GM12878 (cell line): ENCODE measurements around the gene MRPS22. TPM values are rescaled to one million over a fixed set of nuclear protein-coding genes. Genes with fewer than 3 reads are reported as not detected.

Source experiments
- ATAC-seq: fragments of 200-7000 bp; cut with Tn5 transposase; 3 replicates; pipeline ENCODE4 v1.9.1; 2020; ENCODE audit warnings: mild to moderate bottlenecking, moderate library complexity
- BruUV-seq: library from RNA; stranded (reverse); fragments of 400-500 nt; replicated peaks from 2 replicates; lab custom pipeline; 2021; lab: Mats Ljungman, UMichigan
- CTCF ChIA-PET: fragments of 300-600 bp; sonication (Branson Sonifier 250); formaldehyde crosslinking; extraction: SDS; loops from one replicate; lab custom pipeline; 2021; ENCODE audit warnings: inconsistent platforms; lab: Yijun Ruan, JAX
- POLR2A ChIA-PET: fragments of 350-600 bp; formaldehyde crosslinking; extraction: SDS; loops from one replicate; lab custom pipeline; 2021; ENCODE audit warnings: inconsistent platforms; lab: Charles Lee
- RAD21 ChIA-PET: fragments of 300-600 bp; sonication (Branson Sonifier 250); formaldehyde crosslinking; loops from one replicate; lab custom pipeline; 2023; ENCODE audit warnings: antibody characterized with exemption; ENCODE audit not compliant: unreplicated experiment; lab: Charles Lee
- SMC1A ChIA-PET: fragments of 300-600 bp; sonication (Branson Sonifier 250); formaldehyde crosslinking; loops from one replicate; lab custom pipeline; 2023; ENCODE audit not compliant: unreplicated experiment, uncharacterized antibody; lab: Charles Lee
- DNase-seq: peaks from one replicate; pipeline ENCODE4 v3.0.0-alpha.2; 2011; ENCODE audit warnings: low read depth, low spot score
- FAIRE-seq: peaks from 3 replicates; lab custom pipeline; 2011; peaks lifted over from hg19 to GRCh38; lab: Jason Lieb, UNC
- H2AFZ ChIP-seq: 2 replicates; pipeline ENCODE4 v1.6.0; 2011; ENCODE audit warnings: low read depth, low read length, control low read depth; ENCODE audit not compliant: control insufficient read depth
- H3K27ac ChIP-seq: 2 replicates; pipeline ENCODE4 v1.5.1; 2011; ENCODE audit warnings: control low read depth; ENCODE audit not compliant: control insufficient read depth, insufficient read depth
- H3K27me3 ChIP-seq, 2 experiments: replicated peaks in 1 of 2; 2 replicates each; pipeline versions ENCODE4 v1.6.0 to v1.6.1; 2011; ENCODE audit warnings: low read length in 1 of 2; ENCODE audit not compliant: control insufficient read depth in 2 of 2, insufficient read depth in 2 of 2
- H3K36me3 ChIP-seq, 2 experiments: 2 replicates each; pipeline ENCODE4 v1.5.1; 2011; ENCODE audit warnings: low read length in 1 of 2; ENCODE audit not compliant: control insufficient read depth in 2 of 2, insufficient read depth in 2 of 2
- H3K4me1 ChIP-seq: 2 replicates; pipeline ENCODE4 v1.6.1; 2011; ENCODE audit warnings: mild to moderate bottlenecking, low read length, moderate library complexity, mixed read lengths; ENCODE audit not compliant: control insufficient read depth, insufficient read depth
- H3K4me2 ChIP-seq: 2 replicates; pipeline ENCODE4 v1.6.0; 2011; ENCODE audit warnings: control low read depth; ENCODE audit not compliant: control insufficient read depth, insufficient read depth
- H3K4me3 ChIP-seq: fragments of 200-600 bp; sonication (generic); 2 replicates; pipeline ENCODE4 v1.5.1; 2016
- H3K79me2 ChIP-seq: 2 replicates; pipeline ENCODE4 v1.6.0; 2011; ENCODE audit warnings: low read length; ENCODE audit not compliant: control insufficient read depth, insufficient read depth
- H3K9ac ChIP-seq: 2 replicates; pipeline ENCODE4 v1.8.0; 2011; ENCODE audit warnings: low read length, control low read depth, mixed read lengths; ENCODE audit not compliant: control insufficient read depth, insufficient read depth
- H3K9me3 ChIP-seq: replicated peaks from 3 replicates; pipeline ENCODE4 v1.5.1; 2011; ENCODE audit warnings: mild to moderate bottlenecking, low read length; ENCODE audit not compliant: control insufficient read depth, insufficient read depth
- H4K20me1 ChIP-seq: 2 replicates; pipeline ENCODE4 v1.6.0; 2011; ENCODE audit not compliant: control insufficient read depth, insufficient read depth
- NBN ChIP-seq: fragments of 450-650 bp; IDR thresholded peaks from 2 replicates; pipeline ENCODE4 v1.6.1; 2016
- NFXL1 ChIP-seq: fragments of 450-650 bp; IDR thresholded peaks from 2 replicates; pipeline ENCODE4 v1.6.1; 2017; ENCODE audit warnings: antibody characterized with exemption, mild to moderate bottlenecking, borderline replicate concordance
- RUNX3 ChIP-seq: IDR thresholded peaks from 2 replicates; pipeline ENCODE4 v1.6.1; 2012; ENCODE audit warnings: low read length, inconsistent platforms
- WGBS: methylation state at CpG from one replicate; pipeline ENCODE4 v1.1.6; 2016; ENCODE audit warnings: low lambda C conversion rate; ENCODE audit not compliant: insufficient replicate concordance, insufficient coverage; ENCODE audit errors: missing lambda C conversion rate; 5-methylcytosine and 5-hydroxymethylcytosine counted together
- in situ Hi-C: fragments of 300-500 bp; cut with MboI; formaldehyde crosslinking; loops from 9 replicates; pipeline ENCODE4 v1.14.3; 2018; ENCODE audit warnings: mixed read lengths
- intact Hi-C: fragments of 100-400 bp; cut with micrococcal nuclease; formaldehyde crosslinking; loops from one replicate; pipeline ENCODE4 v1.14.2; 2022; ENCODE audit not compliant: unreplicated experiment
- polyA plus RNA-seq, 11 experiments: library from polyadenylated mRNA; depleted of rRNA in 4 of 11; unstranded in 6 of 11; stranded (reverse) in 5 of 11; fragments of >200 nt; fragmentation: Nextera tagmentation in 4 of 11; fragmentation: Illumina TruSeq in 1 of 11; extraction: Ambion mirVana in 4 of 11; extraction: Trizol in 1 of 11; gene quantifications; 1 replicate in 1 of 11; 2 replicates in 10 of 11; pipeline versions ENCODE4 v1.2.1 to v1.2.3, GENCODE V29; 2011 to 2016; ENCODE audit warnings: inconsistent platforms in 2 of 11, missing spikeins in 2 of 11, low read depth in 1 of 11
- total RNA-seq, 4 experiments: library from RNA; depleted of rRNA in 3 of 4; stranded (reverse); fragments of >200 nt in 3 of 4; fragmentation: Illumina TruSeq in 1 of 4; extraction: Trizol in 1 of 4; gene quantifications; 2 replicates each; pipeline versions ENCODE4 v1.2.1 to v1.2.3, GENCODE V29; 2013 to 2021
- TF ChIP-seq, protein P1 (sequence below): fragments of 450-650 bp; IDR thresholded peaks from 2 replicates; pipeline ENCODE4 v1.6.1; 2017; ENCODE audit warnings: mild to moderate bottlenecking, moderate library complexity
- TF ChIP-seq, protein P2 (sequence below), 3 experiments: IDR thresholded peaks in 2 of 3; conservative IDR thresholded peaks in 1 of 3; 2 replicates each; pipeline ENCODE4 v1.5.1; 2011; ENCODE audit warnings: low read depth in 3 of 3, low read length in 3 of 3, mild to moderate bottlenecking in 3 of 3, control low read depth in 2 of 3, moderate library complexity in 2 of 3, inconsistent platforms in 1 of 3, mixed read lengths in 1 of 3; ENCODE audit not compliant: control insufficient read depth in 2 of 3, insufficient read depth in 1 of 3; ENCODE audit errors: extremely low read depth in 1 of 3
- TF ChIP-seq, protein P3 (sequence below): fragments of 450-650 bp; IDR thresholded peaks from 2 replicates; pipeline ENCODE4 v1.6.1; 2017; ENCODE audit warnings: mild to moderate bottlenecking, moderate library complexity

The MRPS22 gene
- total and polyA plus RNA-seq, 10 of the 15 experiments (the other 5 are each of a cell fraction or from before 2014, with no cell fraction given) = 44.3 to 146 (median 75.2) TPM

DNA sequence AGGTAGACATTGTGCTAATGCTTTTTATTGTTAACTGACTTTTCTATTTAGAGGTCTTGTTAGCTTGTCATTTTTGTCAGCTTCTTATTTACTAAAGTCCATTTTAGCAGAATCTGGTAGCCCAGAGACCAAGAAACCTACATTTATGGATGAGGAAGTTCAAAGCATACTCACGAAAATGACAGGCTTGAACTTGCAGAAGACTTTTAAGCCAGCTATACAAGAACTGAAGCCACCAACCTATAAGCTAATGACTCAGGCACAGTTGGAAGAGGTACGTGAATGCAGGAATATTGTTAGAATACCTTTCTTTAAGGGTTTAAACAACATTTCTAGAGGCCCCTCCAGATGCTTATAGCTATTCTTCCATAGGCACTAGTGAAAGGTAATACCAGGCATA lies 3.0 kb downstream of the MRPS22 start (continued):
- TF ChIP-seq, protein P1, sequence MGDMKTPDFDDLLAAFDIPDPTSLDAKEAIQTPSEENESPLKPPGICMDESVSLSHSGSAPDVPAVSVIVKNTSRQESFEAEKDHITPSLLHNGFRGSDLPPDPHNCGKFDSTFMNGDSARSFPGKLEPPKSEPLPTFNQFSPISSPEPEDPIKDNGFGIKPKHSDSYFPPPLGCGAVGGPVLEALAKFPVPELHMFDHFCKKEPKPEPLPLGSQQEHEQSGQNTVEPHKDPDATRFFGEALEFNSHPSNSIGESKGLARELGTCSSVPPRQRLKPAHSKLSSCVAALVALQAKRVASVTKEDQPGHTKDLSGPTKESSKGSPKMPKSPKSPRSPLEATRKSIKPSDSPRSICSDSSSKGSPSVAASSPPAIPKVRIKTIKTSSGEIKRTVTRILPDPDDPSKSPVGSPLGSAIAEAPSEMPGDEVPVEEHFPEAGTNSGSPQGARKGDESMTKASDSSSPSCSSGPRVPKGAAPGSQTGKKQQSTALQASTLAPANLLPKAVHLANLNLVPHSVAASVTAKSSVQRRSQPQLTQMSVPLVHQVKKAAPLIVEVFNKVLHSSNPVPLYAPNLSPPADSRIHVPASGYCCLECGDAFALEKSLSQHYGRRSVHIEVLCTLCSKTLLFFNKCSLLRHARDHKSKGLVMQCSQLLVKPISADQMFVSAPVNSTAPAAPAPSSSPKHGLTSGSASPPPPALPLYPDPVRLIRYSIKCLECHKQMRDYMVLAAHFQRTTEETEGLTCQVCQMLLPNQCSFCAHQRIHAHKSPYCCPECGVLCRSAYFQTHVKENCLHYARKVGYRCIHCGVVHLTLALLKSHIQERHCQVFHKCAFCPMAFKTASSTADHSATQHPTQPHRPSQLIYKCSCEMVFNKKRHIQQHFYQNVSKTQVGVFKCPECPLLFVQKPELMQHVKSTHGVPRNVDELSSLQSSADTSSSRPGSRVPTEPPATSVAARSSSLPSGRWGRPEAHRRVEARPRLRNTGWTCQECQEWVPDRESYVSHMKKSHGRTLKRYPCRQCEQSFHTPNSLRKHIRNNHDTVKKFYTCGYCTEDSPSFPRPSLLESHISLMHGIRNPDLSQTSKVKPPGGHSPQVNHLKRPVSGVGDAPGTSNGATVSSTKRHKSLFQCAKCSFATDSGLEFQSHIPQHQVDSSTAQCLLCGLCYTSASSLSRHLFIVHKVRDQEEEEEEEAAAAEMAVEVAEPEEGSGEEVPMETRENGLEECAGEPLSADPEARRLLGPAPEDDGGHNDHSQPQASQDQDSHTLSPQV = no peak
- no peak for TF ChIP-seq NBN
- TF ChIP-seq, all 136 proteins: peak for 0

- H3K4me1 ChIP-seq = peaks cover 9% of the 10 kb centered on the region
- H3K4me2 ChIP-seq = no peak overlapping the region
- no peaks in the 10 kb centered on the region for H4K20me1 ChIP-seq
- no peak overlapping the region for H3K4me3 ChIP-seq
- no peaks in the 10 kb centered on the region for H3K9me3 ChIP-seq
- H3K27ac ChIP-seq = no peak overlapping the region
- no TSS peak for BruUV-seq
- FAIRE-seq (peak; percentile 23), ATAC-seq (peak; percentile 52), DNase-seq (no peak)
- H3K79me2 ChIP-seq = no peaks in the 10 kb centered on the region
- no peak overlapping the region for H2AFZ ChIP-seq
- CTCF ChIA-PET = interaction anchor here (0.6 to 1.9 kb wide), 10 partner anchors 8 to 756 kb away, joined by 3 to 6 read pairs (median 3); partner anchors contain the start of gene MRPS22
- peaks cover 8 to 35% of the 10 kb centered on the region in 2 experiments for H3K36me3 ChIP-seq
- no peak overlapping the region for H3K9ac ChIP-seq
- 84% methylated on average over 3 of the region's 3 CpGs for WGBS
- RAD21 ChIA-PET = interaction anchor here (1.1 kb wide), 1 partner anchor 242 kb away, joined by 3 read pairs; no protein-coding TSS in a partner anchor
- intact Hi-C loops = loop anchor here (5.0 kb wide), 1 partner anchor 33 kb away; the partner anchor contains the start of gene COPB2
- POLR2A ChIA-PET = interaction anchor here (1.6 to 2.0 kb wide), 2 partner anchors 10 to 35 kb away, joined by 4 read pairs; partner anchors contain the start of gene MRPS22
- TF ChIP-seq NFXL1 (no peak), RUNX3 (peak; percentile 40; the same call in 1 of the 2 replicates)
- TF ChIP-seq, protein P2, sequence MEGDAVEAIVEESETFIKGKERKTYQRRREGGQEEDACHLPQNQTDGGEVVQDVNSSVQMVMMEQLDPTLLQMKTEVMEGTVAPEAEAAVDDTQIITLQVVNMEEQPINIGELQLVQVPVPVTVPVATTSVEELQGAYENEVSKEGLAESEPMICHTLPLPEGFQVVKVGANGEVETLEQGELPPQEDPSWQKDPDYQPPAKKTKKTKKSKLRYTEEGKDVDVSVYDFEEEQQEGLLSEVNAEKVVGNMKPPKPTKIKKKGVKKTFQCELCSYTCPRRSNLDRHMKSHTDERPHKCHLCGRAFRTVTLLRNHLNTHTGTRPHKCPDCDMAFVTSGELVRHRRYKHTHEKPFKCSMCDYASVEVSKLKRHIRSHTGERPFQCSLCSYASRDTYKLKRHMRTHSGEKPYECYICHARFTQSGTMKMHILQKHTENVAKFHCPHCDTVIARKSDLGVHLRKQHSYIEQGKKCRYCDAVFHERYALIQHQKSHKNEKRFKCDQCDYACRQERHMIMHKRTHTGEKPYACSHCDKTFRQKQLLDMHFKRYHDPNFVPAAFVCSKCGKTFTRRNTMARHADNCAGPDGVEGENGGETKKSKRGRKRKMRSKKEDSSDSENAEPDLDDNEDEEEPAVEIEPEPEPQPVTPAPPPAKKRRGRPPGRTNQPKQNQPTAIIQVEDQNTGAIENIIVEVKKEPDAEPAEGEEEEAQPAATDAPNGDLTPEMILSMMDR (IDR thresholded peaks at IDR 0.05 in 2 of 3, conservative IDR thresholded peaks at IDR 0.05 in 1 of 3; ENCODE audit: control insufficient read depth in 2 of 3, extremely low read depth in 1 of 3, insufficient read depth in 1 of 3, low read depth in 3 of 3, low read length in 3 of 3) = peak; percentile 50 to 57 (median 50); a peak in 5 of 6 replicates
- TF ChIP-seq, protein P3, sequence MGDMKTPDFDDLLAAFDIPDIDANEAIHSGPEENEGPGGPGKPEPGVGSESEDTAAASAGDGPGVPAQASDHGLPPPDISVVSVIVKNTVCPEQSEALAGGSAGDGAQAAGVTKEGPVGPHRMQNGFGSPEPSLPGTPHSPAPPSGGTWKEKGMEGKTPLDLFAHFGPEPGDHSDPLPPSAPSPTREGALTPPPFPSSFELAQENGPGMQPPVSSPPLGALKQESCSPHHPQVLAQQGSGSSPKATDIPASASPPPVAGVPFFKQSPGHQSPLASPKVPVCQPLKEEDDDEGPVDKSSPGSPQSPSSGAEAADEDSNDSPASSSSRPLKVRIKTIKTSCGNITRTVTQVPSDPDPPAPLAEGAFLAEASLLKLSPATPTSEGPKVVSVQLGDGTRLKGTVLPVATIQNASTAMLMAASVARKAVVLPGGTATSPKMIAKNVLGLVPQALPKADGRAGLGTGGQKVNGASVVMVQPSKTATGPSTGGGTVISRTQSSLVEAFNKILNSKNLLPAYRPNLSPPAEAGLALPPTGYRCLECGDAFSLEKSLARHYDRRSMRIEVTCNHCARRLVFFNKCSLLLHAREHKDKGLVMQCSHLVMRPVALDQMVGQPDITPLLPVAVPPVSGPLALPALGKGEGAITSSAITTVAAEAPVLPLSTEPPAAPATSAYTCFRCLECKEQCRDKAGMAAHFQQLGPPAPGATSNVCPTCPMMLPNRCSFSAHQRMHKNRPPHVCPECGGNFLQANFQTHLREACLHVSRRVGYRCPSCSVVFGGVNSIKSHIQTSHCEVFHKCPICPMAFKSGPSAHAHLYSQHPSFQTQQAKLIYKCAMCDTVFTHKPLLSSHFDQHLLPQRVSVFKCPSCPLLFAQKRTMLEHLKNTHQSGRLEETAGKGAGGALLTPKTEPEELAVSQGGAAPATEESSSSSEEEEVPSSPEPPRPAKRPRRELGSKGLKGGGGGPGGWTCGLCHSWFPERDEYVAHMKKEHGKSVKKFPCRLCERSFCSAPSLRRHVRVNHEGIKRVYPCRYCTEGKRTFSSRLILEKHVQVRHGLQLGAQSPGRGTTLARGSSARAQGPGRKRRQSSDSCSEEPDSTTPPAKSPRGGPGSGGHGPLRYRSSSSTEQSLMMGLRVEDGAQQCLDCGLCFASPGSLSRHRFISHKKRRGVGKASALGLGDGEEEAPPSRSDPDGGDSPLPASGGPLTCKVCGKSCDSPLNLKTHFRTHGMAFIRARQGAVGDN = no peak
- SMC1A ChIA-PET = interaction anchor here (0.6 to 1.2 kb wide), 2 partner anchors 8 to 575 kb away, joined by 3 to 4 read pairs; no protein-coding TSS in a partner anchor
- H3K27me3 ChIP-seq = no peaks in the 10 kb centered on the region
- in situ Hi-C loops = no loop called here
Measured at GRCh38 chr3:139353920-139354556, 10.2 kb downstream of the MRPS22 start.
